LHCN-M2 (cell line): ENCODE measurements around the gene ADISSP. TPM values are rescaled to one million over a fixed set of nuclear protein-coding genes. Genes with fewer than 3 reads are reported as not detected.

Source experiments
- DNase-seq: peaks from one replicate; pipeline ENCODE4 v3.0.0-alpha.2; 2012; ENCODE audit warnings: low read depth
- total RNA-seq: library from RNA; depleted of rRNA; stranded (reverse); fragments of >200 nt; gene quantifications from 2 replicates; pipeline ENCODE4 v1.2.3, GENCODE V29; 2014; rRNA removed

ADISSP gene
- total RNA-seq, 1 experiment from 2014 or later: 84.3 TPM

- no peak for DNase-seq
Measured at GRCh38 chr20:3719046-3719445, 48.5 kb downstream of the ADISSP start.

DNA sequence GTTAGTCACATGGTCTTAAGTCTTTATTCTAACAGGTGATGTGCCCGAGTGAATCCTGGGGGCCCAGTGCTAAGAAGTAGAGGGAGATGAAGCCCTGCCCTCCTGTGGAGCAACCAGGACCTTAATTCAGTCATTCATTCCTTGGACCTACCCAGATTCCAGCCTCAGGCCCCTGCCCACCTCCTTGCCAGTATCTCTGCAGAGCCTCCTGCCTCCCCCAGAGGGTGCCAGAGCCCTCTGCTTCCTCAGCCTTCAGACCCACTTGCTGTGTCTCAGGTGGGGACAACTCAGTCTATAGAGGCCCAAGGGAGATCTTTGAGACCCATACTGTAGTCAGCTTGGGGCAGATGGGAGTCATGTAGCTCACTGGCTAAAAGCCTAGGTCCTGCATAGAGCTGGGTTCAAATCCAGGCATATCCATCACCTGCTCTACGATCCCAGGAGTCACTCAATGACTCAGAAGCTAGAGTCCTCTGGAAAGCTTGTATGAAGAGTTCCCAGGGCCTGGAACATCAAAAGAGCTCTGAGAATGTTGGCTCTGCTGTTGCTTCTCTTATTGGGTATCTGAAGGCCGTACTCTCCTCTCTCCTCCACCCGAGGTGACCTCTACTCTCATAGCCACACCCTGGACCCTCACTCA lies 51.2 kb downstream of the ADISSP start:
- peak; percentile 20 for DNase-seq

- no peak for DNase-seq
Measured at GRCh38 chr20:3714092-3714491, 53.5 kb downstream of the ADISSP start.

- DNase-seq: no peak
Measured at GRCh38 chr20:3712279-3712873, 55.2 kb downstream of the ADISSP start, which contains the start of gene SIGLEC1. Gene SIGLEC1 (minus strand): TSS chr20:3712600. CDS start chr20:3707128, 5,472 bp downstream.

DNA sequence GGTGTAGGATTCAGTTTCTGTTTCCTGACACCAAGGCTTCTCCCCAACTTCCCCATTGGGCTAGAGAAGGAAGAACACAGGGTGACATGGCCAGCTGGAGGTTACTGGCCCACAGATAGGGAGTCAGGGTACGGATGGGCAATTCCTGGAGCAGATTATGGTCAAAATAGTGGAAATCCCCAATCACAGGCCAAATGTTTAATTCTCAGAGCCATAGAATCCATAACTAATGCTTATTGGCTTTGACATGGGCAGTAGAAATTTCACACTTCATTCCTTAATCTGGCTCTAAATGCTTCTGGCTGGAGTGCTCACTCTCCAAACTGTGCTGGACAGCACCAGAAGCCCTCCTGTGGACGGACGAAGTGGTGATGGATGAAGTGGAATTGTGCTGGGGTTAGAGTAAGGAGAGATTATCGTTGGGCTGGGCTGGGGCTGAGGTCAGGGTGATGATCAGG lies 56.0 kb downstream of the ADISSP start:
- DNase-seq: no peak

GRCh38 chr20:3710703-3711483 lies 56.7 kb downstream of the ADISSP start:
- peak; percentile 38 for DNase-seq

DNA sequence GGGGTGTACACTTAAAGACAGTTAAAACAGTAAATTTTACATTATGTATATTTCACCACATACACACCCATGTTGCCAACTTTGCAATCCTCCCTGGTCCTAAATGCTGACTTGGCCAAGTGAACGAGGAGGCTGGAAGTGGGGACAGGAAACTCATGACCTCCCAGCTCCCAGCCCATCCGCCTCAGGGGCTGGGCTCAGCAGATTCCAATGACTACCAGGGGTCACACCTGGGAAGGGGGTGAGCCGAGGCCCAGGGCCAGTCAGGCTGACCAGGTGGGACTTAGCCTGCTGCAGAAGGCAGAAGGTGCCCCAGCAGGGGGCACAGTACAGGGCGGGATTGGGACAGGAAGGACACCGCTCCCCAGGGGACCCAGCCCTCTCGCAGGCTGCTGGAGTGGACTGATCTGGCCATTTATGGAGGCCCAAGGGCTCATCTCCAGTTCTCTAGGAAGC lies 57.5 kb downstream of the ADISSP start:
- no peak for DNase-seq

DNA sequence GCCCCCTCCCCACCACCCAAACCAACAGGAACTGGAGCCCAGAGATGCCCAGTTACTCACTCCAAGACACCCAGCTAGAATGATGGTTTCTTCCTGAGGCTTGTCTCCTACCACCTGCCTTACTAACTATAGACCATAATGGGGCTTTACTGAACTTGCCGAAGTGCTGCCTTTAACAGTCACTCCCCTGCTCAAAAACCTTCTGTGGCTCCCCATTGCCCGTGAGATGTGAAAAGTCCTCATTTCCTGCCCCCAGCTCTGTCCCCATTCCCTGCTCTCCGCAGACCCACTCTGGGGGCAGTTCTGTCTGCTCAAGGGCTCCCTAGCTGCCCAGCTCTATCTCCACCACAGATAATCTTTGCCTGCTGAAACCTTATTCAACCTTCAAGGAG lies 60.0 kb downstream of the ADISSP start:
- no peak for DNase-seq

GRCh38 chr20:3706774-3707507 lies 60.6 kb downstream of the ADISSP start:
- DNase-seq: peak; percentile 39

DNA sequence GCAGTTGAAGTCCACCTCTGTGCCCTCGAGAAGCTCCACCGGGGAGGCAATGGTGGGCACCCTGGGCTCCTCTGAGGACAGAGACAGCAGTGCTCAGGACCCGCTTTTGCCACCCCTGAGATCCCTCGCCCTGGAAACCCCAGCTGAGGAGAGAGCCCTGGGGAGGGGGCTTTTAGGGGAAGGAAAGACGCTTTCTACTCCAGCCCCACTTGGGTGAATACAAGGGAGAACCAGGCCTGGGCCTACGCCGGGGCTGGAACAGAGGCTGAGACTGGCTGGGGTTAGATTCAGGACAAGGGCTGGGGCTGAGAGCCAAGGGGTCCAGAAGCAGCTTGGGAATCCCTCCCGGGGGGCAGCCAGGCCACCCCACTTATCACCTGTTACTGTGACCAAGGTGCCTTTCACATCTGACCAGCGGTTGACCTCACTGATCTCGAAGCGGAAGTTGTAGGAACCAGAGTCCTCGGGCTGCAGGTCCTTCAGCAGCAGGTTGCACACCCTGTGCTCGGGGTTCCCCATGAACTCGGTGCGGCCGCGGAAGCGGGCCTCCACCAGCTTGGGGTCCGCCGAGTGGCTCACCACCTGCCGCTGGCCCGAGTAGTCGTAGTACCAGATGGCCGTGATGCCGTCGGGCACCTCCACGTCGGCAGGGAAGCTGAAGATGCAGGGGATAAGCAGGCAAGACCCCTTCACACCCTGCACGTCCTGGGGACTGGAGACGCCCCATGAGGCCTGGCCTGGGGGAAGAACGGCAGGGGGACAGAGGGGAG lies 61.4 kb downstream of the ADISSP start:
- no peak for DNase-seq

DNA sequence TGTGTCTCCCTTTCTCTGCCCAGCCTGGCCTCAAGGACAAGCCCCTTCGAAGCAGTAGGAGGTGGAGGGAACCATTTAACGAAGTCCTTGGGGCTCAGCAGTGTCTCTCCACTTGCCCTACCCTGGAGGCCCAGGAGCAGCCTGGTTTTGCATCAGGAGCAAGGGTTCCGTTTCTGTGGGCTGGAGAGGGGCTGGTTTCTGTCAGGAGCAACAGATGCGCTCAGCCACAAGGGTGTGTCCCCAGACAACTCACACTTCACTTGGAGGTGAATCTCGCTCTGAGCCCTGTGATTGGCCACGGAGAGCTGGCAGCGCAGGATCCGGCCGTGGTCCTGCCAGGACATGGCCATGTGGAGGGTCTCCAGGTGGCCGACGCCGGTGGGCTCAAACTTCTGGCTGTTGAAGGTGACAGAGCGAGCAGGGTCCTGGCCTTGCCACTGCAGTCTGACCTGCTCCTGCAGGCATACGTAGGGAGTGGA lies 62.0 kb downstream of the ADISSP start:
- DNase-seq: no peak

DNA sequence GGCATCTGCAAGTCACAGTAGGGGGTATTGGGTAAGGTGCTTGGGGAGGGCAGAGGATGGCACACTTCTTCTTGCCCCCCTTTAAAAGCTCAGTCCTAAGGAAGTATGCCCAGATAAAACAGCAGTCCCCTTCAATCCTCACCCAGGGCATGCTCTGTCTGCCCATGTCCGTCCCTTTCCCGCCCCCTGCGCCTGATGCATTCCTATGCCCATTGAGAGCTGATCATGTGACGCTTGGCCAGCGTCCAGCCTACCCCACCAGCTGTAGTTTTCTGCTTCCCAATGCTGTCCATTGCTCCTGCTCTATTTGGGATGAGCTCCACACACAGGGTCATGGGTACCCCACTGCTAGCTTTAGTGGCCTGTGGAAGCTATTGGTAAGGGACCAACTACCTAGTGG lies 63.5 kb downstream of the ADISSP start:
- DNase-seq: no peak

Other genes with a start within 250 kb of the ADISSP start
- not detected in 2 replicates for gene GFRA4, start 104.4 kb downstream of the ADISSP start, total RNA-seq
- gene ADAM33, start 85.7 kb downstream of the ADISSP start, total RNA-seq: 0.11 and 0.13 TPM in 2 replicates
- gene SIGLEC1, start 55.2 kb downstream of the ADISSP start, total RNA-seq: not detected in 2 replicates
- gene HSPA12B, start 35.1 kb downstream of the ADISSP start, total RNA-seq: not detected in 2 replicates
- gene SPEF1, start 13.7 kb upstream of the ADISSP start, total RNA-seq: 0.46 and 0.71 TPM in 2 replicates
- gene CENPB, start 19.0 kb upstream of the ADISSP start, total RNA-seq: 163 and 173 TPM in 2 replicates
- gene CDC25B, start 28.6 kb upstream of the ADISSP start, total RNA-seq: 80.0 and 100 TPM in 2 replicates
- 25.5 and 30.5 TPM in 2 replicates for gene AP5S1, start 52.8 kb upstream of the ADISSP start, total RNA-seq
- 24.3 and 25.0 TPM in 2 replicates for gene MAVS, start 79.1 kb upstream of the ADISSP start, total RNA-seq
- 53.8 and 67.5 TPM in 2 replicates for gene PANK2, start 121.6 kb upstream of the ADISSP start, total RNA-seq
- 21.7 and 26.5 TPM in 2 replicates for gene RNF24, start 247.8 kb upstream of the ADISSP start, total RNA-seq